ENCODE measurements around the gene IKZF5. TPM values are rescaled to one million over a fixed set of nuclear protein-coding genes. Genes with fewer than 3 reads are reported as not detected.
A peak's percentile ranks its signal among the peaks of the same experiment; 100 is the strongest.

IKZF5 gene
- total and polyA plus RNA-seq, 9 donors, result 8.2 to 28.6 (median 18.2) TPM

GRCh38 chr10:122966879-122967278 lies 41.7 kb downstream of the IKZF5 start:
- no peak for DNase-seq

DNA sequence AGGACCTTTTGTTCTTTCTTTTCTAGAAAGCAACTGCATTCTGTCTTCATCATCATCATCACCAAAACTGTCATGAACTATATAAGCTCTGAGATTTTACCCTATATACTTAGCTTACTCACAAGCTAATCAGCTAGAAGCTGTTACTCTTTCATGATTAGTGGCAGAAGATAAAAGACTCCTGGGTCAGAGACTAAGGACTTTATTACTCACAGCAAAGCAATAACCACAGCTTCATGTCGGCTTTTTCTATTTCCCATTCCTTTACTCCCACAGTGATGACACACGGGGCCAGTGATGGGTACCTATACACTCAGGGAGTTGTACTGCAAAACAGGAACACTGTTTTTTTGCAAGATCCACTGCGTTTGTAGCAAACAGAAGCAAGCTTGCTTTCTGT lies 46.2 kb downstream of the IKZF5 start:
- 60 to 79% (median 72%) methylated on average over 3 of the region's 3 CpGs for WGBS, 3 donors
- intact Hi-C loops (cut with DNase I), result no loop called here
- no peak for DNase-seq
- Histone ChIP-seq H3K36me3 (no peaks in the 10 kb centered on the region), H3K27me3 (no peaks in the 10 kb centered on the region), H3K4me3 (no peak overlapping the region), H3K4me1 (ENCODE audit: insufficient read depth) (no peaks in the 10 kb centered on the region), H3K27ac (no peak overlapping the region), H3K9me3 (no peaks in the 10 kb centered on the region)
- TF ChIP-seq CTCF (IDR thresholded peaks at IDR 0.05) (no peak), POLR2A (IDR thresholded peaks at IDR 0.05) (no peak), EP300 (IDR thresholded peaks at IDR 0.05) (no peak)

More at GRCh38 chr10:122966879-122967278, 41.7 kb downstream of the IKZF5 start:
- Histone ChIP-seq H3K36me3 (no peaks in the 10 kb centered on the region), H3K4me3 (no peak overlapping the region), H3K4me1 (ENCODE audit: insufficient read depth) (no peaks in the 10 kb centered on the region), H3K27ac (no peak overlapping the region), H3K27me3 (no peaks in the 10 kb centered on the region), H3K9me3 (no peaks in the 10 kb centered on the region)
- TF ChIP-seq CTCF (IDR thresholded peaks at IDR 0.05) (no peak), EP300 (IDR thresholded peaks at IDR 0.05) (no peak), POLR2A (IDR thresholded peaks at IDR 0.05) (no peak)
- intact Hi-C loops (cut with DNase I), result no loop called here

DNA sequence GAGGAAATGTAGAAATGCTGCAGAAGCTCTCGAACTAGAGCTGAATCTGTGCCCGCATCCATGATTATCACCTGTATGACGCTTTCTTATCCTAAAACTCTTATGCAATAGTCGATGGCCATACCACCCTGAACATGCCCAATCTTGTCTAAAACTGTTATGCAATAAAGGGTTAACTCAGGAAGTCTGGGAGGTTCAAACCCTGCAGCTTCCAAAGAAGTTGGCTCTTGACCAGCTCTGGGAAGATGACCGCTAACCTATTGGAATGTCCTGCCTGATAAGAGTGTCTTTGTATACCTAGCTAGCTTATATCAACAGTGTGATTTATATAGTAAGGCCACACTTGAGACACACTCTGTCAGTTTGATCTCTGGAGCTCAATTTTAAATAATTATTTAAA lies 51.1 kb downstream of the IKZF5 start:
- Histone ChIP-seq H3K4me3 (no peak overlapping the region), H3K4me1 (ENCODE audit: insufficient read depth) (peaks cover 7% of the 10 kb centered on the region), H3K9me3 (no peaks in the 10 kb centered on the region), H3K27me3 (no peaks in the 10 kb centered on the region), H3K36me3 (no peaks in the 10 kb centered on the region), H3K27ac (no peak overlapping the region)
- no peak for TF ChIP-seq CTCF (IDR thresholded peaks at IDR 0.05)
- TF ChIP-seq EP300 (IDR thresholded peaks at IDR 0.05), result no peak
- TF ChIP-seq POLR2A (IDR thresholded peaks at IDR 0.05), result no peak
- 78 to 81% (median 79%) methylated on average over 5 of the region's 5 CpGs for WGBS, 3 donors
- no peak for DNase-seq
- intact Hi-C loops (cut with DNase I), result no loop called here

- Histone ChIP-seq H3K4me3 (no peak overlapping the region), H3K4me1 (ENCODE audit: insufficient read depth) (peaks cover 7% of the 10 kb centered on the region), H3K9me3 (no peaks in the 10 kb centered on the region), H3K27me3 (no peaks in the 10 kb centered on the region), H3K27ac (no peak overlapping the region), H3K36me3 (no peaks in the 10 kb centered on the region)
- WGBS, 3 donors, result 95 to 97% (median 96%) methylated on average over 1 of the region's 1 CpG
- no peak for DNase-seq
- intact Hi-C loops (cut with DNase I), result no loop called here
- TF ChIP-seq POLR2A (IDR thresholded peaks at IDR 0.05), result no peak
- TF ChIP-seq EP300 (IDR thresholded peaks at IDR 0.05), result no peak
- no peak for TF ChIP-seq CTCF (IDR thresholded peaks at IDR 0.05)
Observed at GRCh38 chr10:122955892-122956291, 52.7 kb downstream of the IKZF5 start.

DNA sequence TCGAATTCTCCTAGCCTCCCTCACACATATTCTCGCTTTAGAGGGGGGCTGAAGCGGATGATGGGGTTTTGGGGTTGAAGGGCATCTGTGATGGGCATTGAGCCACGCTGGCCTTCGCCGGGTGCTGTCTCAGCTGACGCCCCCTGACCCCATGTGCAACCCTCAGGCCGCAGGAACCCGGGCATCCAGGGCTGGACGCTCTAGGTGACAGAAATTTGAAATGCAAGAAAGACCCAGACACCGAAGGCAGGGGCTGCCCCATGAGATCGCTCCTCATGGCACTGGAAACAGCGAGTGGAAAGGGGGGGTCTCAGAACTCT lies 53.9 kb downstream of the IKZF5 start:
- no peaks in the 10 kb centered on the region for H3K9me3 ChIP-seq
- 61 to 66% (median 64%) methylated on average over 8 to 13 of the region's 13 CpGs for WGBS, 3 donors
- peaks cover 7% of the 10 kb centered on the region for H3K4me1 ChIP-seq (ENCODE audit: insufficient read depth)
- peak overlapping the region; percentile 88 for H3K4me3 ChIP-seq
- TF ChIP-seq CTCF (IDR thresholded peaks at IDR 0.05), result no peak
- TF ChIP-seq POLR2A (IDR thresholded peaks at IDR 0.05), result no peak
- TF ChIP-seq EP300 (IDR thresholded peaks at IDR 0.05), result no peak
- intact Hi-C loops (cut with DNase I), result no loop called here
- DNase-seq, result peak in 1 of 5 donors; percentile 52
- no peaks in the 10 kb centered on the region for H3K27me3 ChIP-seq
- no peaks in the 10 kb centered on the region for H3K36me3 ChIP-seq
- H3K27ac ChIP-seq, result peak overlapping the region in 1 of 2 donors; percentile 38
